Astrocyte (in vitro differentiated cells and primary cell): ENCODE results near the gene CD48.

ENCODE experiments used
- CTCF ChIP-seq: IDR thresholded peaks from 2 replicates; pipeline ENCODE4 v1.5.1; 2011; ENCODE audit warnings: low read depth, mild to moderate bottlenecking, inconsistent platforms, low read length, moderate library complexity; ENCODE audit not compliant: insufficient read depth
- EZH2 ChIP-seq: IDR thresholded peaks from 2 replicates; pipeline ENCODE4 v1.6.1; 2012; ENCODE audit warnings: mild to moderate bottlenecking, low read length, inconsistent platforms; ENCODE audit not compliant: insufficient read depth

GRCh38 chr1:160653620-160654016, 58.0 kb downstream of the CD48 start:
- no peak for TF ChIP-seq CTCF
- no peak for TF ChIP-seq EZH2
